GM12874 (cell line): ENCODE data around the gene CHRNA4.

Source experiments
- CTCF ChIP-seq: IDR thresholded peaks from 2 replicates; pipeline ENCODE4 v1.5.1; 2011; ENCODE audit warnings: low read depth, mild to moderate bottlenecking, control low read depth, low read length, moderate library complexity; ENCODE audit not compliant: insufficient read depth

The CHRNA4 gene

GRCh38 chr20:63360850-63361518 lies at the start of gene CHRNA4:
CHRNA4 (minus strand) TSS chr20:63361349; CDS start chr20:63361165, 184 bp downstream.
- TF ChIP-seq CTCF = no peak

- TF ChIP-seq CTCF = no peak
These were observed 48.8 kb upstream of the CHRNA4 start for GRCh38 chr20:63409834-63410435.

GRCh38 chr20:63409066-63409833 lies 48.1 kb upstream of the CHRNA4 start:
- TF ChIP-seq CTCF = no peak

- TF ChIP-seq CTCF = no peak
These were observed 47.5 kb upstream of the CHRNA4 start for GRCh38 chr20:63408684-63409046.

GRCh38 chr20:63407928-63408683 lies 47.0 kb upstream of the CHRNA4 start:
- TF ChIP-seq CTCF = no peak

GRCh38 chr20:63406617-63407245 lies 45.6 kb upstream of the CHRNA4 start:
- no peak for TF ChIP-seq CTCF
